HG03460 (cell line): ENCODE results near the gene ZAP70.
"Not testable (repeated sequence)": the region's sequence is repeated elsewhere in the genome, so short reads cannot be mapped to it uniquely, and the experiment has no call there.

ENCODE experiments used
- ATAC-seq: cut with Tn5 transposase; IDR thresholded peaks from one replicate; pipeline ENCODE4 v1.9.1; 2021; ENCODE audit not compliant: unreplicated experiment

The ZAP70 gene

GRCh38 chr2:97697252-97698235, 15.8 kb upstream of the ZAP70 start:
- ATAC-seq, result no peak

- no peak for ATAC-seq
Measured at GRCh38 chr2:97698530-97698929, 14.8 kb upstream of the ZAP70 start.

- ATAC-seq, result no peak
Measured at GRCh38 chr2:97699765-97700444, 13.5 kb upstream of the ZAP70 start.

GRCh38 chr2:97701186-97701585, 12.2 kb upstream of the ZAP70 start:
- no peak for ATAC-seq

- ATAC-seq, result no peak
Measured at GRCh38 chr2:97701851-97702465, 11.4 kb upstream of the ZAP70 start.

DNA sequence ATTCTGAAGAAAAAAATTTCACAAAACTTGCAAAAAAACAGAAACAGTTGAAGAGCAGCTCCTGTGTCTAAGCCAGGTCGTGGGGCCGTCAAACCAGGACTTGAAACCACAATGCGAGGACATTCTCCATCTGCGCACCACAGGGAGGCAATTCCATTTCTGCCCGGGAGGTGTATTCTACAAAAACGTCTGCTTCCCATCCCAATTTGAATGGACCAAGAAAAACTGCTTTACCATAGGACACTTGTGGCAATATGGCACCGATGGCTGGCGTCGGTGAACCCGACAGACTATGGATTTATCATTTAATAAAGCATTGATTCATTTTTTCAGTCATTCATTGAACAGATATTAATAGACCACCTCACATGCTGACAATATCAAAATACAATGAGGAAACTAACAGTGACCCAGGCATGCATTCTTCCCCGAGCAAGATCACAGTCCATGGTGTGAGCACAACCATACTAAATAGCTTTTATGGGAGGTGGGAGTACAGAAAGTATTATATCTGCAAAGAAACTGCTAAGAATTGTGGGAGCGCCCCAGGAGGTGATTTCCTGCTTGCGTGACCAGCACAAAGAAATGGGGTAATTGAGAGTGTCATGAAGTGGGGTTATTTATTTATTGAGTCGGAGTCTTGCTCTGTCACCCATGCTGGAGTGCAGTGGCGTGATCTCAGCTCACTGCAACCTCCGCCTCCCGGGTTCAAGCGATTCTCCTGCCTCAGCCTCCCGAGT, 10.5 kb upstream of the ZAP70 start:
- no peak for ATAC-seq

DNA sequence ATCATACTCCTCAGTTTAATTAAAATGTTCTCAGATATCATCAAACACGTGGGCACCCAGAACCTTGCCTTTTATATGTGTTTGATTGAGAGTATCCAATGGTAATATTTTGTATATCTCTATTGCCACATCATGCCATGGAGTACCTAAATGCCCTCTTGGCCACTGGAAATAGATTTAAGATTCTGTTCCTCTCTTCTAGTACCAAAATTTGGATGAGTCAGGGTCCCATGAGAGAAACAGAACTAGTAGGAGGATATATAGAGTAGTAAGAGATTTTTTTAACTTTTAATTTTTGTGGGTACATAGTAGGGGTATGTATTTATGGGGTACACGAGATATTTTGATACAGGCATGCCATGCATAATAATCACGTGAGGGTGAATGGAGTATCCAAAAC, 9.6 kb upstream of the ZAP70 start:
- ATAC-seq, result no peak

DNA sequence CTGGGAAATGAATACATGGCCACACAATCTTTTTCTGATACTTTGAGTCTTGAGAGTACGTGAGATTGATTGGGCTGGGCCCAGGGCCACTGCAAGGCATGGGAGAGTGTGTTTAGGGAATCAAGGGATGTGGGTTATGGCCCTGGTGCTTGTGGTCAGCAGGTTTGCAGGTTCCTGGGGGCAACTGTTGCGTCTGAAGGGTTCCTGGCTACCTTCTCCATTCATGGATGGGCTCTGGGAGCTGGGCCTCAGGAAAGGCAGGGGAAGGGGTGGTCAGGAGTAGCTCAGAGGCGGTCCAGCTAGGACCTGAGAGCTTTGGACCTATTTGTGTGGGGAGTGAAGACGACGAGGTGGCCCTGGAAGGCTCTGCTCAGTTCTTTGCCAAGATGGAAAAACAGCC, 8.4 kb upstream of the ZAP70 start:
- ATAC-seq, result no peak

- ATAC-seq, result no peak
Measured at GRCh38 chr2:97706112-97706511, 7.3 kb upstream of the ZAP70 start.

DNA sequence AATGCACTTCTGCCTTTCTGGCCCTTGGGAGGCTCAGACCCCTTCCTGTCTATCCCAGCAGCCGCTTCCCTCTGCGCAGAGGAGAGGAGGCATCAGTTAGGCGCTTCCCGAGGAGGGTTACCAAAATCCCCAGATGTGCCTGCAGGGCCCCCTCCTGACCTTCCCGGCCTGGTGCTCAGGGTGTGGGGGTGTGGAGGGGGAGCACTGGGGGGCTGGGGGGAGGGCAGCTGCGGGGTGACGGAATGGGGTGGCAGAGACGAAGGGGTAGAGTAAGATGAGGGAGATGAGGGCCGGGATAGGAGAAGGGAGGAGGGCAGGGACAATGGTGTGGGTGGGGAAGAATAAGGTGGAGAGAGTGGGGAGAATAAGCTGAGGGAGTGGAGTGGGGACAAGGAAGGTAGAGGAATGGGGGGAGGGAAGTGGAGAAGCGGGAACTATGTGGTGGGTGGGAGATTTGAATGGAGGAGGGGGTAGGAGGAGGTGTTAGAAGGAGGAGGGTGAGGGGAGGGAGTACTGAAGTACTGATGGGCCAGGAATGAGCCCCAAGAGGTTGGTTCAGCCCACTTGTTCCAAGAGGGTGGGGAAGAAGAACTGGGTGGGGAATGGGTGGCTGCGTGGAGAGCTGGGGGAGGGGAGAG, 6.5 kb upstream of the ZAP70 start:
- ATAC-seq, result no peak

DNA sequence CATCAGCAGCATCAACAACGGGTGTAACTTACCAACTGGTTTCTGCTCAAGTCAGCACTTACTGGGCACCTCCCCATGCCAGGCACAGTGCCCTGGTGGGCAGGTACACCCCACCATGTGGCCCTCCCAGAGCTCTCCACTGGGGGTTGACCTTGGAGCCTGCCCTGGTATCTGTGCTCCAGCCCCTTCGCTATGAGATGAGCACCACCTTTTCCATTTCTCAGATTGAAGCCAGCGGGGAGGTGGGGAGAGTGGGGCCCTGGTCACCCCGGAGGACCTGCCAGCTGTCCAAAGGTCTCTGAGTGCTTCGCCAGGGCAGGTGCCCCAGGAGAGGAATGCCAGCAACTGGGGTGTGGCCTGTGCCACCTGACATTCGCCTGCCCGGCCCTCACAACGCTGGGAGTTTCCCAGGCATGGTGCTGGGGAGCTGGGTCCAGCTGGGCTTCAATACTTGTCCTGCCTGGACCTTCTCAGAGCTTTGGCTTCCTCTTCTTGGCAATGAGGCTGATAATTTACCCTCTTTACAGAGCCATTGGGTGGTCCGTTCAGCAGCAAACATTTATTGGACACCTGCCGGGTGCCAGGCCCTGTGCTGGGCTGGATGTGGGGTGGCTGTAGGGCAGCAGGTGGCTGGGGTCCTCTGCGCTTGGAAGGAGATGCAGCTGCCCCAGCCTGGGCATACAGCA, 5.9 kb upstream of the ZAP70 start:
- no peak for ATAC-seq

- ATAC-seq, result no peak
Measured at GRCh38 chr2:97708048-97708380, 5.4 kb upstream of the ZAP70 start.

- ATAC-seq, result no peak
Measured at GRCh38 chr2:97708608-97709007, 4.8 kb upstream of the ZAP70 start.

- no peak for ATAC-seq
Measured at GRCh38 chr2:97711394-97711711, 2.0 kb upstream of the ZAP70 start.

GRCh38 chr2:97712175-97712574, 1.2 kb upstream of the ZAP70 start:
- not testable (repeated sequence) for ATAC-seq

- ATAC-seq, result no peak
Measured at GRCh38 chr2:97712693-97713295, 582 bp upstream of the ZAP70 start.

DNA sequence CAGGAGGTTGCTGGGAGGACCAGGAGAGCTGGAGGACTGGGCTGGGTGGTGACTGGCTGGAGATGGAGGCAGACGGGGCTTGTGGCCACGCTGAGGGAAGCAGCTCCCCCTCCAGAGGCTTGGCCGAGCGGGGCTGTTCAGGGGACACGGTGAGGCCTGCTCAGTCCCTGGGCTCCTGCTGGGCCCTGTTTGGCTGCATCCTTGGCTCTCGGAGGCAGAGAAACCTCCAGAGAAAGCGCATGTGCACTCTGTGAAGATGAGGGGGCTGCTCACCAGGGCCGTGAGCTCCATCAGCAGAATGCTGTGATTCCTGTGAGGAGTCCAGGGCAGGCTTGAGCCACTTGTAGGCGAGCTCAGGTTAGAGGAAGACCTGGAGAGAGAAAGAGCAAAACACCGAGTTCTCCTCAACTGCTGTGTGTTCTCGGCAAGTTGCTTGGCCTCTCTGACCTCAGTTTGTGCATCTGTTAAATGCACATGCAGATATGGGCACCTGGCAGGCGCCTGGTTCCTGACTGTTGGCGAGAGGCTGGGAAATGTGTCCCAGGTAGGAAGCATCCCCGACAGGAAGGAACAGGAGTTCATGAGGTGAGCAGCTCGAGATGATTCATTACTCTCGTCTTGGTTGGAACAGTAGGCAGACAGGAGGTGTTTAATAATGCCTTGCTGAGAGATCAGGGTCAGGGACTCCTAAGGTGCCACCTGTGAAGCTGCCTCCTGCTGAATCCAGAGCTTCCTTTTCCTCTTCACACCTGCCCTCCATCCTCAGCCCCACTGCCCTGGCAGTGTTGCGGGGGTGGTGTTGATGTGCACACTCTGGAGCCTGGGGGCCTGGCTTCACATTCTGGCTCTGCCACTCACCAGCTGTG, 941 bp downstream of the ZAP70 start:
- ATAC-seq, result no peak

- ATAC-seq, result no peak
Measured at GRCh38 chr2:97714950-97715652, 1.7 kb downstream of the ZAP70 start.
